ENCODE results near the gene TMEM207. TPM values are rescaled to one million over a fixed set of nuclear protein-coding genes. Genes with fewer than 3 reads are reported as not detected.

TMEM207 gene
- total RNA-seq, 2 donors from 2014 or later: not detected

- no peak overlapping the region for H3K4me3 ChIP-seq
- H3K27ac ChIP-seq: no peak overlapping the region
- no peaks in the 10 kb centered on the region for H3K36me3 ChIP-seq
These were observed 50.0 kb downstream of the TMEM207 start for GRCh38 chr3:190399677-190400076.

DNA sequence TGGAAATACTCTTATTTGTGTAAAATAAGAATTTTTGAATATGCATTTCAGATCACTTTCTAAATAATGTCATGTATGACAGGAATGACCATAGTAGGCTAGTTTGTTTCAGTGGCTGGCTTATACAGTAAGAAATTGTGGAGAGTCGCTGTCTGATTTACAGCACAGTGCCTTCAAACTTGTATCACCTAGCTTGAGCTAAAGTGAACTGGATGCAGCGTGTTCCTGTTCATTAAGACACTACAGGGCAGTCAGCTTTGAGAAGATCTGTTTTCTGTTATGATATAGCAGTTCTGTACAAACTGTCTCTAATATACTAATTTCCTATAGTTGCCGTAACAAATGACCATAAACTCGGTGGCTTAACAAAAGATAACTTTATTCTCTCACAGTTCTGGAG is 51.8 kb downstream of the TMEM207 start:
- no peak overlapping the region for H3K27ac ChIP-seq
- H3K36me3 ChIP-seq: no peaks in the 10 kb centered on the region
- no peaks in the 10 kb centered on the region for H3K27me3 ChIP-seq
- no peaks in the 10 kb centered on the region for H3K9me3 ChIP-seq
- H3K4me1 ChIP-seq: no peaks in the 10 kb centered on the region
- TF ChIP-seq, protein P1, sequence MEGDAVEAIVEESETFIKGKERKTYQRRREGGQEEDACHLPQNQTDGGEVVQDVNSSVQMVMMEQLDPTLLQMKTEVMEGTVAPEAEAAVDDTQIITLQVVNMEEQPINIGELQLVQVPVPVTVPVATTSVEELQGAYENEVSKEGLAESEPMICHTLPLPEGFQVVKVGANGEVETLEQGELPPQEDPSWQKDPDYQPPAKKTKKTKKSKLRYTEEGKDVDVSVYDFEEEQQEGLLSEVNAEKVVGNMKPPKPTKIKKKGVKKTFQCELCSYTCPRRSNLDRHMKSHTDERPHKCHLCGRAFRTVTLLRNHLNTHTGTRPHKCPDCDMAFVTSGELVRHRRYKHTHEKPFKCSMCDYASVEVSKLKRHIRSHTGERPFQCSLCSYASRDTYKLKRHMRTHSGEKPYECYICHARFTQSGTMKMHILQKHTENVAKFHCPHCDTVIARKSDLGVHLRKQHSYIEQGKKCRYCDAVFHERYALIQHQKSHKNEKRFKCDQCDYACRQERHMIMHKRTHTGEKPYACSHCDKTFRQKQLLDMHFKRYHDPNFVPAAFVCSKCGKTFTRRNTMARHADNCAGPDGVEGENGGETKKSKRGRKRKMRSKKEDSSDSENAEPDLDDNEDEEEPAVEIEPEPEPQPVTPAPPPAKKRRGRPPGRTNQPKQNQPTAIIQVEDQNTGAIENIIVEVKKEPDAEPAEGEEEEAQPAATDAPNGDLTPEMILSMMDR (IDR thresholded peaks at IDR 0.05): no peak
- no peak for DNase-seq (ENCODE audit: low spot score)
- H3K4me3 ChIP-seq: no peak overlapping the region

More at GRCh38 chr3:190399677-190400076, 50.0 kb downstream of the TMEM207 start:
- no peaks in the 10 kb centered on the region for H3K27me3 ChIP-seq
- H3K9me3 ChIP-seq: no peaks in the 10 kb centered on the region
- H3K4me1 ChIP-seq: no peaks in the 10 kb centered on the region
- TF ChIP-seq, protein P1 (IDR thresholded peaks at IDR 0.05): no peak
- DNase-seq (ENCODE audit: low spot score): no peak

DNA sequence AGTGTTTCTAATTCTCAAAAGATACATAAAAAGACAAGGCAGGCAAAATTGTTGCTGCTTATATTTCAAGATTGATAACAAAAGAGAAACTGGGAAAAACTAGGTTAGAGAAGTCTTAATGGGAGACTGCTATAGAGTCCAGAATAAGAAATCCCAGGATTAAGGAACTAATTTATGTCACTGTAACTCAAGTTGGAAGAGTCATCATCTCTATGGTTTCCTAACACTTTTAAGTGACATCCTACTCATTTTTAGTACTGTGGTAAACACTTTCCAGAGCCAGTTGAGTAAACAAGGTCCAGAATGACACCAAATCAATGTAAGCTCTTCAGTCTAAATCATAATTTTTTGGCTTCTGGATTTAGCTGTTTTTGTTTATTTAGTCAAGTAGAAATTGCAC is 53.7 kb downstream of the TMEM207 start:
- no peak for DNase-seq (ENCODE audit: low spot score)
- no peaks in the 10 kb centered on the region for H3K27me3 ChIP-seq
- no peaks in the 10 kb centered on the region for H3K9me3 ChIP-seq
- H3K4me1 ChIP-seq: no peaks in the 10 kb centered on the region
- H3K36me3 ChIP-seq: no peaks in the 10 kb centered on the region
- H3K27ac ChIP-seq: no peak overlapping the region
- TF ChIP-seq, protein P1 (IDR thresholded peaks at IDR 0.05): no peak
- no peak overlapping the region for H3K4me3 ChIP-seq

GRCh38 chr3:190388703-190389102 is 61.0 kb downstream of the TMEM207 start:
- no peaks in the 10 kb centered on the region for H3K4me1 ChIP-seq
- no peaks in the 10 kb centered on the region for H3K36me3 ChIP-seq
- no peaks in the 10 kb centered on the region for H3K9me3 ChIP-seq
- H3K27me3 ChIP-seq: no peaks in the 10 kb centered on the region
- TF ChIP-seq, protein P1 (IDR thresholded peaks at IDR 0.05): no peak
- no peak overlapping the region for H3K27ac ChIP-seq
- DNase-seq (ENCODE audit: low spot score): no peak
- H3K4me3 ChIP-seq: no peak overlapping the region

DNA sequence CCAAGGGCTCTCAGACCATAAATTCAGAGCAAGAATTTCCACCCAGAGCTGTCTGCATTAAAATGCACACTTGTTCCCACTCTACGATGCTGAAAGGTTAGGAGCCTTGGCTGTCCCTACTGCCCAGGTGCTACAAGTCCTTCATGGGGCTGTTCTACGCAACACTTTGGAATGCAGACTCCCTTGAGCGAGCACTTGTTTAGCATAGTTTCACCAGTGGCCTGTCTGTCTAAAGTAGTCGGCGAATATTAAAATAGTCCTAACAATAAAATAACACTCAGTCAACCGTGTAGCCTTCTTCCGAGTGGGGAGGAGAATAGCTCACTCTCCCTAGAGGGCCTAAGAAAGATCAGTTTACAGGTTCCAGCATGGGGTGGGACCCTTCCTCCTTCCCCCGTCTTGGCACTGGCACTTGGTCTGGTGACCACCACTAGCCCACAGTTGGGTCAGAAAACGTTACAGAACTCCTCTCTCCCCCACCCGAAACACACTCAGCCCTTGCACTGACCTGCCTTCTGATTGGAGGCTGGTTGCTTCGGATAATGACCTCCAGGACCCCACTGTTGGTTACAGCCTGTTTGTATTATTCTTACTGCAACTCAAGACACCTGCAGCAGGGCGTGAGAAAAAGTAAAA is 62.0 kb downstream of the TMEM207 start, which contains the start of gene CLDN16:
TSS of gene CLDN16 (plus strand) at position 586 of the 636 bp plus-strand sequence. CDS start 167 bp downstream, outside the sequence.
- Histone ChIP-seq H3K4me3 (no peak within 1 kb of the TSS), H3K27me3 (no peaks in the 10 kb centered on the region), H3K9me3 (no peaks in the 10 kb centered on the region), H3K36me3 (no peaks in the 10 kb centered on the region), H3K4me1 (no peaks in the 10 kb centered on the region), H3K27ac (no peak within 1 kb of the TSS)
- TF ChIP-seq, protein P1 (IDR thresholded peaks at IDR 0.05): no peak
- DNase-seq (ENCODE audit: low spot score): no peak

Measured in right atrium auricular region (tissue), 2 donors.